ENCODE measurements around the gene LTBP1. TPM values are rescaled to one million over a fixed set of nuclear protein-coding genes. Genes with fewer than 3 reads are reported as not detected.

LTBP1 gene
- total and polyA plus RNA-seq, 10 of the 15 experiments (the other 5 are each of a cell fraction or from before 2014, with no cell fraction given), result 0.01 to 0.28 (median 0.12) TPM; not detected in 2

DNA sequence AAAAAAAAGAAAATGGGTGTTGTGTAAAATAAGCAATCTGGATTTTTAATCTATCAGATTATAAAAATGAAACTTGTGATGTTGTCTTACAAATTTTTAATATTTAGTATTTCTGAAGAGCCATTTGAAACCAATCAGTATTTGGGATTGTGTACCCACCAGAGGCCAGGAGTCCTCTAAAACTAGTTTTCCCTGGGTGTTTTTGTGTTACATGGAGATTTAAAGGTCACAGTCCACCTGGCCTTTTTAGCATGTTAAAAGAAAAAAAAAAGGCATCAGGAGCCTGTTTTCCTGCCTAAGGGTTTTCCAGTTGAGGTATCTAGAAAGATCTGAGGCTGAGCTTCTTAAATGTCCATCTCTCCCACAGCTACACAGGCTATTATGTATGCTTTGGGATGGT is 221.7 kb downstream of the LTBP1 start:
- RAD21 ChIA-PET (ENCODE audit: unreplicated experiment), result no interaction called here
- no TSS peak for BruUV-seq (replicated peaks)
- FAIRE-seq (no peak), DNase-seq (ENCODE audit: low read depth, low spot score) (no peak), ATAC-seq (no peak)
- CTCF ChIA-PET, result no interaction called here
- POLR2A ChIA-PET, result no interaction called here
- H3K36me3 ChIP-seq (ENCODE audit: control insufficient read depth in 2 of 2, insufficient read depth in 2 of 2, low read length in 1 of 2), result no peaks in the 10 kb centered on the region
- no peaks in the 10 kb centered on the region for H3K27me3 ChIP-seq (replicated peaks in 1 of 2; ENCODE audit: control insufficient read depth in 2 of 2, insufficient read depth in 2 of 2, low read length in 1 of 2)
- H3K4me1 ChIP-seq (ENCODE audit: control insufficient read depth, insufficient read depth, low read length), result no peaks in the 10 kb centered on the region
- SMC1A ChIA-PET (ENCODE audit: uncharacterized antibody, unreplicated experiment), result no interaction called here
- no peaks in the 10 kb centered on the region for H3K79me2 ChIP-seq (ENCODE audit: control insufficient read depth, insufficient read depth, low read length)
- H3K9ac ChIP-seq (ENCODE audit: control insufficient read depth, insufficient read depth, low read length), result no peak overlapping the region
- no peak overlapping the region for H2AFZ ChIP-seq (ENCODE audit: control insufficient read depth, low read depth, low read length)
- in situ Hi-C loops (cut with MboI), result no loop called here
- intact Hi-C loops (cut with micrococcal nuclease; ENCODE audit: unreplicated experiment), result no loop called here
- H3K4me3 ChIP-seq, result no peak overlapping the region
- TF ChIP-seq, protein P1, sequence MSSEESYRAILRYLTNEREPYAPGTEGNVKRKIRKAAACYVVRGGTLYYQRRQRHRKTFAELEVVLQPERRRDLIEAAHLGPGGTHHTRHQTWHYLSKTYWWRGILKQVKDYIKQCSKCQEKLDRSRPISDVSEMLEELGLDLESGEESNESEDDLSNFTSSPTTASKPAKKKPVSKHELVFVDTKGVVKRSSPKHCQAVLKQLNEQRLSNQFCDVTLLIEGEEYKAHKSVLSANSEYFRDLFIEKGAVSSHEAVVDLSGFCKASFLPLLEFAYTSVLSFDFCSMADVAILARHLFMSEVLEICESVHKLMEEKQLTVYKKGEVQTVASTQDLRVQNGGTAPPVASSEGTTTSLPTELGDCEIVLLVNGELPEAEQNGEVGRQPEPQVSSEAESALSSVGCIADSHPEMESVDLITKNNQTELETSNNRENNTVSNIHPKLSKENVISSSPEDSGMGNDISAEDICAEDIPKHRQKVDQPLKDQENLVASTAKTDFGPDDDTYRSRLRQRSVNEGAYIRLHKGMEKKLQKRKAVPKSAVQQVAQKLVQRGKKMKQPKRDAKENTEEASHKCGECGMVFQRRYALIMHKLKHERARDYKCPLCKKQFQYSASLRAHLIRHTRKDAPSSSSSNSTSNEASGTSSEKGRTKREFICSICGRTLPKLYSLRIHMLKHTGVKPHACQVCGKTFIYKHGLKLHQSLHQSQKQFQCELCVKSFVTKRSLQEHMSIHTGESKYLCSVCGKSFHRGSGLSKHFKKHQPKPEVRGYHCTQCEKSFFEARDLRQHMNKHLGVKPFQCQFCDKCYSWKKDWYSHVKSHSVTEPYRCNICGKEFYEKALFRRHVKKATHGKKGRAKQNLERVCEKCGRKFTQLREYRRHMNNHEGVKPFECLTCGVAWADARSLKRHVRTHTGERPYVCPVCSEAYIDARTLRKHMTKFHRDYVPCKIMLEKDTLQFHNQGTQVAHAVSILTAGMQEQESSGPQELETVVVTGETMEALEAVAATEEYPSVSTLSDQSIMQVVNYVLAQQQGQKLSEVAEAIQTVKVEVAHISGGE (CRISPR knock-in tag; IDR thresholded peaks at IDR 0.05), result no peak
- TF ChIP-seq, protein P2, sequence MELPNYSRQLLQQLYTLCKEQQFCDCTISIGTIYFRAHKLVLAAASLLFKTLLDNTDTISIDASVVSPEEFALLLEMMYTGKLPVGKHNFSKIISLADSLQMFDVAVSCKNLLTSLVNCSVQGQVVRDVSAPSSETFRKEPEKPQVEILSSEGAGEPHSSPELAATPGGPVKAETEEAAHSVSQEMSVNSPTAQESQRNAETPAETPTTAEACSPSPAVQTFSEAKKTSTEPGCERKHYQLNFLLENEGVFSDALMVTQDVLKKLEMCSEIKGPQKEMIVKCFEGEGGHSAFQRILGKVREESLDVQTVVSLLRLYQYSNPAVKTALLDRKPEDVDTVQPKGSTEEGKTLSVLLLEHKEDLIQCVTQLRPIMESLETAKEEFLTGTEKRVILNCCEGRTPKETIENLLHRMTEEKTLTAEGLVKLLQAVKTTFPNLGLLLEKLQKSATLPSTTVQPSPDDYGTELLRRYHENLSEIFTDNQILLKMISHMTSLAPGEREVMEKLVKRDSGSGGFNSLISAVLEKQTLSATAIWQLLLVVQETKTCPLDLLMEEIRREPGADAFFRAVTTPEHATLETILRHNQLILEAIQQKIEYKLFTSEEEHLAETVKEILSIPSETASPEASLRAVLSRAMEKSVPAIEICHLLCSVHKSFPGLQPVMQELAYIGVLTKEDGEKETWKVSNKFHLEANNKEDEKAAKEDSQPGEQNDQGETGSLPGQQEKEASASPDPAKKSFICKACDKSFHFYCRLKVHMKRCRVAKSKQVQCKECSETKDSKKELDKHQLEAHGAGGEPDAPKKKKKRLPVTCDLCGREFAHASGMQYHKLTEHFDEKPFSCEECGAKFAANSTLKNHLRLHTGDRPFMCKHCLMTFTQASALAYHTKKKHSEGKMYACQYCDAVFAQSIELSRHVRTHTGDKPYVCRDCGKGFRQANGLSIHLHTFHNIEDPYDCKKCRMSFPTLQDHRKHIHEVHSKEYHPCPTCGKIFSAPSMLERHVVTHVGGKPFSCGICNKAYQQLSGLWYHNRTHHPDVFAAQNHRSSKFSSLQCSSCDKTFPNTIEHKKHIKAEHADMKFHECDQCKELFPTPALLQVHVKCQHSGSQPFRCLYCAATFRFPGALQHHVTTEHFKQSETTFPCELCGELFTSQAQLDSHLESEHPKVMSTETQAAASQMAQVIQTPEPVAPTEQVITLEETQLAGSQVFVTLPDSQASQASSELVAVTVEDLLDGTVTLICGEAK (IDR thresholded peaks at IDR 0.05; ENCODE audit: borderline replicate concordance), result no peak
- TF ChIP-seq ESRRA (IDR thresholded peaks at IDR 0.05; ENCODE audit: low read length), result no peak
- no peak for TF ChIP-seq NFYB (IDR thresholded peaks at IDR 0.05; ENCODE audit: insufficient read depth, low read depth, low read length)
- no peak for TF ChIP-seq RAD21 (IDR thresholded peaks at IDR 0.05; ENCODE audit: insufficient read depth, low read depth, low read length)
- no peaks in the 10 kb centered on the region for H3K9me3 ChIP-seq (replicated peaks; ENCODE audit: control insufficient read depth, insufficient read depth, low read length)
- H3K27ac ChIP-seq (ENCODE audit: control insufficient read depth, insufficient read depth), result no peak overlapping the region
- H4K20me1 ChIP-seq (ENCODE audit: control insufficient read depth, insufficient read depth), result no peaks in the 10 kb centered on the region
- no peak overlapping the region for H3K4me2 ChIP-seq (ENCODE audit: control insufficient read depth, insufficient read depth)

Measured in GM12878 (cell line).